ENCODE results near the gene SCNN1G. TPM values are rescaled to one million over a fixed set of nuclear protein-coding genes. Genes with fewer than 3 reads are reported as not detected.

The SCNN1G gene
- total RNA-seq, 2 donors from 2014 or later, result not detected

DNA sequence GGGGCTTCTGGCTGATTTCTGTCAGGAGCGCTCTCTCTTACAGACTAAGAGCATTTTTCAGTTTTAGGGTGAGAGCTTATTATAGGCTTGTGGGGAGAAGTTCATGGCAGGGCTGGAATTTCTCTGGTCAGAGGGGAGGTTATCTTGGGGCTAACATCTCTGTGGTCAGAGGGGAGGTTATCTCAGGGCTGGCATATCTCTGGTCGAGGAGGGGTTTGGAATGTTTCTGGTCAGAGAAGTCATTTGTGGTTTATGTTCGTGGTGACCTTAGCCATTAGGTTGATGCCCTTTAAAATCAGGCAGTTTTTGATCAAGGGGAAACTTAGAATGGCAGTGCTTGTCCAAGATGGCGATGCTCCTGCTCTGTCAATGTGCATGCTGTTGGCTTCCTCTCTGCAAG lies 22.5 kb upstream of the SCNN1G start:
- peaks cover 68% of the 10 kb centered on the region for H3K27me3 Mint-ChIP-seq

DNA sequence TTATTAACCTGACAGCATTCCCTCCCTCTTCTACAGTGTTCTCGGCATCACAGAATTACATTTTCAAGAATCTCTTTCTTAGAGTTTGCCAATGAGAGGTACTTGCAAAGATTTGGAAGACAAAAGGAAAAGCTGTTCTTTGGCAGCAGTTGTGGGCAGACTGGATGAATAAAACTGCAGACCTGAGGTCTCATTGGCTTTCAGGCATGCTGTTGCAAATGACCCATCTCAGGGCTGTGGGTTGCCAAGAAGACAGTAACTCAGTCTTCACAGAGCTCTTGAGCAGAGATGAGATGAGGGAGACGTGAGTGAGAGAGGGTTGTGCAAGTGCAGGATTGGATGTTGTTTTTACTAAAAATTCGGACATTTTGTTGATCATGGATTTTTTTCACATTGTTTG lies 22.0 kb upstream of the SCNN1G start:
- H3K4me3 Mint-ChIP-seq, result no peak overlapping the region
- H3K27ac Mint-ChIP-seq, result no peak overlapping the region
- ATAC-seq (no peak), DNase-seq (no peak)
- no peaks in the 10 kb centered on the region for H3K9me3 ChIP-seq (ENCODE audit: control insufficient read depth, low read length, poor library complexity, severe bottlenecking)
- peaks cover 68% of the 10 kb centered on the region for H3K27me3 Mint-ChIP-seq
- peaks cover 3% of the 10 kb centered on the region for H3K4me1 Mint-ChIP-seq
- peaks cover 2% of the 10 kb centered on the region for H3K36me3 Mint-ChIP-seq (ENCODE audit: low read depth)

More for the DNA sequence above, 22.5 kb upstream of the SCNN1G start:
- ATAC-seq (no peak), DNase-seq (no peak)
- Mint-ChIP-seq H3K4me3 (no peak overlapping the region), H3K36me3 (ENCODE audit: low read depth) (peaks cover 2% of the 10 kb centered on the region), H3K4me1 (peaks cover 3% of the 10 kb centered on the region), H3K27ac (no peak overlapping the region)
- no peaks in the 10 kb centered on the region for H3K9me3 ChIP-seq (ENCODE audit: control insufficient read depth, low read length, poor library complexity, severe bottlenecking)

DNA sequence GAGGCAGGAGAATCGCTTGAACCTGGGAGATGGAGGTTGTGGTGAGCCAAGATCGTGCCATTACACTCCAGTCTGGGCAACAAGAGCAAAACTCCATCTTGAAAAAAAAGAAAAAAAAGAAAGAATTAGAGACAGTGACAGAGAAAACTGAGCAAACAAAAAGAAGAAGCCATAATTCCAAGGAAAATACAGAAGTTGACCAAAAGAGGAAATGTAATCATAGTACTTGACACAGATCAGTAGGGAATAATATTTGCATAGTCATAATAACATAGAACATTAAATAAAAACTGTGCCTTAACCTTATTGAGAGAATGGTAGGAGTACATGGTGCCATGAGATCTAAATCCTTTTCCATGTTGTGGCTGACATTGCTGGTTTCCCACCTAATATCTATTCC lies 18.6 kb upstream of the SCNN1G start:
- no peak overlapping the region for H3K27ac Mint-ChIP-seq
- H3K9me3 ChIP-seq (ENCODE audit: control insufficient read depth, low read length, poor library complexity, severe bottlenecking), result no peaks in the 10 kb centered on the region
- no peak overlapping the region for H3K4me3 Mint-ChIP-seq
- no peaks in the 10 kb centered on the region for H3K4me1 Mint-ChIP-seq
- DNase-seq, result no peak
- no peak for ATAC-seq
- H3K36me3 Mint-ChIP-seq (ENCODE audit: low read depth), result peaks cover 2% of the 10 kb centered on the region
- H3K27me3 Mint-ChIP-seq, result peaks cover 65% of the 10 kb centered on the region

DNA sequence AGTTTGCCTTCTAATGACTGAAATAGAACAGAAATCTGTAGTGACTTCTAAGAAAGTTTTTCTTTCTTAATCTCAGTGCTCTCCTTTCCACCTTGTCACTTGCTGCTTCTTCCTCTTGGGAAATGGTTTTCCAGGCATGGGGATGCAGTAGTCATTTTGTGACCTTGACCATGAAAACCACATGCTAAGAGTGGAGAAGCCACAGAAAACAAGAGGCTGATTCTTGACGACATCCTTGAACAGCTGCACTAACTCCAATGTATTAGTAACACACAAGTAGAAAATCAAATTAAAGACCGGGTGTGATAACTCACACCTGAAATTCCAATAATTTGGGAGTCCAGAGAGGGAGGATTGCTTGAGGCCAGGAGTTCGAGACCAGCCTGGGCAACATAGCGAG lies 17.8 kb upstream of the SCNN1G start:
- ATAC-seq, result no peak
- Mint-ChIP-seq H3K27me3 (peaks cover 62% of the 10 kb centered on the region), H3K4me1 (no peaks in the 10 kb centered on the region), H3K27ac (no peak overlapping the region), H3K36me3 (ENCODE audit: low read depth) (peaks cover 2% of the 10 kb centered on the region), H3K4me3 (no peak overlapping the region)
- H3K9me3 ChIP-seq (ENCODE audit: control insufficient read depth, low read length, poor library complexity, severe bottlenecking), result no peaks in the 10 kb centered on the region
- no peak for DNase-seq

DNA sequence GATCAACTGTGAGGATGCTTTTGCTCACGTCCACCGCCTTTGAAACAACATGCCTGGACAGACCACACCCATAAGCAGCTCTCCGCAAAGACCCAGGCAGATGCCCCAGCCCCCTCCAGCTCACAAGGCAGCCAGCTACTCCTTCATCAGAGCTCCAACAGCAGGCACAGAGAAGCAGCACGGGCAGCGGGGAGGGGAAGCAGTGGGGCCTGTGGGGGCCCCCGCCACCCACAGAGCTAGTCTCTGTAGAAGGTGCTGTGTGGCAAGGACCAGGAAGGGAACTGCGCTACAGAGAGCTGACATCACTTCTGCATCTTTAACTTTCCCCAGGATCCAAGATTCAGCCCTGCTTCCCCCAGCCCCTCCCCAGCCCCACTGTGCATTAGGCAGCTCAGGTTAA lies 10.0 kb upstream of the SCNN1G start:
- no peaks in the 10 kb centered on the region for H3K9me3 ChIP-seq (ENCODE audit: control insufficient read depth, low read length, poor library complexity, severe bottlenecking)
- Mint-ChIP-seq H3K27ac (no peak overlapping the region), H3K4me3 (no peak overlapping the region), H3K27me3 (peaks cover 71% of the 10 kb centered on the region), H3K36me3 (ENCODE audit: low read depth) (peaks cover 2% of the 10 kb centered on the region), H3K4me1 (peaks cover 3% of the 10 kb centered on the region)
- ATAC-seq (no peak), DNase-seq (no peak)

DNA sequence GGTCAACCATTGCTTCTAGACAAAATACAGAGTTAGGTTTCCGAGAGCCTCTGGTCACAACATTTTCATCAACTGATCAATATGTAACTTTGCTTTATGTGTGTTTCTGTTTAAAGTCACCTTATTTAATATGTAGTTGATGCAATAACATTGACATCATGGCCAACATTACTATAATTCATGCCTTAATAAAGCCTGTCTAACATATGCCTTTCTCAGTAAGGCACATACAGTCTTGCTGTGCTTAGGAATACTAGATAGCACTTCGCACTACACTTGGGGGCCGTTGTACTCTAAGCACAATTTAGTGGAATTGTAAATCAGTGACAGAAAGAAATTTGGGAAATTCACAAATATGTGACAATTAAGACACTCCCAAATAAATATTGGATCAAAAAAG lies 9.6 kb upstream of the SCNN1G start:
- peaks cover 72% of the 10 kb centered on the region for H3K27me3 Mint-ChIP-seq
- H3K4me1 Mint-ChIP-seq, result peaks cover 3% of the 10 kb centered on the region
- peaks cover 2% of the 10 kb centered on the region for H3K36me3 Mint-ChIP-seq (ENCODE audit: low read depth)

DNA sequence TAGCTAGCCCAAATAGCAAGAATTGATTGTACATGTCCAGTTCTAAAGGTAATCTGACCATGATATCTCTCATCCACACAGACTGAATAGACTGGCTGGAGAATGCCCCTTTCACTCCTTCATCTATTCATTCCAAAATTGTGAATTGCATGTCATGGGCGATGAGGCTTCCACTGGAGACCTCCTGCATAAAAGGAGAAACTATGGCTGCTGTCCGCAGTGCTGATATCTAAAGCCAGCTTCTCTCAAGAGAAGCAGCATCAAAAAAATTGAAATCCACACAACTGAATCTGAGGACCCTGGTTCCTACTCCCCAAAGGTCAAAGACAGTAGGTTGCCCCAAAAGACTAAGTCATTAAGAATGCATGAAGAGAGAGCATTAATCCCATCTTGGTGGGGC lies 7.9 kb upstream of the SCNN1G start:
- H3K9me3 ChIP-seq (ENCODE audit: control insufficient read depth, low read length, poor library complexity, severe bottlenecking), result no peaks in the 10 kb centered on the region
- Mint-ChIP-seq H3K27ac (no peak overlapping the region), H3K36me3 (ENCODE audit: low read depth) (peaks cover 3% of the 10 kb centered on the region), H3K27me3 (peaks cover 82% of the 10 kb centered on the region), H3K4me3 (no peak overlapping the region), H3K4me1 (peaks cover 3% of the 10 kb centered on the region)
- ATAC-seq (no peak), DNase-seq (no peak)

More for the DNA sequence above, 9.6 kb upstream of the SCNN1G start:
- H3K9me3 ChIP-seq (ENCODE audit: control insufficient read depth, low read length, poor library complexity, severe bottlenecking), result no peaks in the 10 kb centered on the region
- no peak for ATAC-seq
- DNase-seq, result no peak
- Mint-ChIP-seq H3K4me3 (no peak overlapping the region), H3K27ac (no peak overlapping the region)

DNA sequence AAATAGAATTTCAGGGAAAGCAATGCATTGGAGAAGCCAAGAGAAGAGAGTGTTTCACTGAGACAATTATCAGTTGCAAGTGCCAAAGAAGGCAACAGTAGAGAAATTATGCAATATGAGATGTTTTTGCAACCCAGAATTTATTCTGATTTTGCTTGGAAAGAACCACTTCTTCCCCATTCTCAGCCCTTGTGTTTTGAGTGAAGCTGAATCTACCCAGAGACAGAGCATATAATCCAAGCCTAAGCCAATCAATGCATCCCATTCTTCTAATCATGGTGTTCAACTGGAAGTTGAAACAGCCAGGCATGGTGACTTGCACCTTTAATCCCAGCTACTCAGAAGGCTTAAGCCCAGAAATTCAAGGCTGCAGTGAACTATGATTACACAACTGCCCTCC lies 6.9 kb upstream of the SCNN1G start:
- DNase-seq, result no peak
- ATAC-seq, result no peak
- Mint-ChIP-seq H3K27ac (no peak overlapping the region), H3K4me3 (no peak overlapping the region), H3K36me3 (ENCODE audit: low read depth) (peaks cover 2% of the 10 kb centered on the region), H3K27me3 (peaks cover 76% of the 10 kb centered on the region), H3K4me1 (no peaks in the 10 kb centered on the region)
- H3K9me3 ChIP-seq (ENCODE audit: control insufficient read depth, low read length, poor library complexity, severe bottlenecking), result no peaks in the 10 kb centered on the region

DNA sequence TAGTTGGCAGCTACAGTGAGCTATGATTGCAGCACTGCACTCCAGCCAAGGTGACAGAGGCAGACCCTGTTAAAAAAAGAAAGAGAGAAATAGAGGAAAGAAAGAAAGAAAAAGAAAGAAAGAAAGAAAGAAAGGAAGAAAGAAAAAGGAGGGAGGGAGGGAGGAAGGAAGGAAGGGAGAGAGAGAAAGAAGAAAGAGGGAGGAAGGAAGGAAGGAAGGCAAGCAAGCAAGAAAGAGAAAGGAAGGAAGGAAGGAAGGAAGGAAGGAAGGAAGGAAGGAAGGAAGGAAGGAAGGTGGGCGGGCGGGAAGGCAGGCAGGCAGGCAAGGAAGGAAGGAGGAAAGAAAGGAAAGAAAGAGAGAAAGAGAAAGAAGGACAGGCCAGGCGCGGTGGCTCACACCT lies 1.0 kb upstream of the SCNN1G start:
- peak overlapping the region; percentile 52 for H3K4me3 Mint-ChIP-seq
- no peaks in the 10 kb centered on the region for H3K9me3 ChIP-seq (ENCODE audit: control insufficient read depth, low read length, poor library complexity, severe bottlenecking)
- DNase-seq, result no peak
- peaks cover 4% of the 10 kb centered on the region for H3K4me1 Mint-ChIP-seq
- peaks cover 72% of the 10 kb centered on the region for H3K27me3 Mint-ChIP-seq
- H3K27ac Mint-ChIP-seq, result no peak overlapping the region
- H3K36me3 Mint-ChIP-seq (ENCODE audit: low read depth), result peaks cover 8% of the 10 kb centered on the region
- no peak for ATAC-seq

DNA sequence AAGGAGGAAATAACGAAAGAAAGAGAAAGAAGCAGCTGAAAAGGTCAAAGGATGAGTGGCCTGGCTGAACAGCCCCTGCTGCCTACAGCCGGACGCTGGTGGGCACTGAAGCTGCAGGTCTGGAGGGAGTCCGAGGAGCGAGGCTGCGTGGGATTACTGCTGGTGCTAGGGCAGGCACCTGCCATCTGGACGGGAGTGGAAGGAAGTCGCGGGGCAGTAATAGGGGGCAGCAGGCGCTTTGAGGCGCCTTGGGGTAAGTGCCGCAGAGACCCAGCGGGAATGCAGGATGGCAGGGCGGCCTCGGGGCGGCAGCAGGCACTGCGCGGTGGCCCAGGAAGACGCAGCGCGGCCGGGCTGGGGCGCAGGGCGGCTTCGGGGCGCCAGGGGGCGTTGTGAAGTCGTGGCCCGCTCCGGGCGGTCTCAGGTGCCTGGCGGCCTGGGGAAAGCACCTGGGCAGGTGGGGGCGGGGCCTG lies 303 bp upstream of the SCNN1G start:
- no peaks in the 10 kb centered on the region for H3K9me3 ChIP-seq (ENCODE audit: control insufficient read depth, low read length, poor library complexity, severe bottlenecking)
- H3K4me1 Mint-ChIP-seq, result peaks cover 4% of the 10 kb centered on the region
- peaks cover 10% of the 10 kb centered on the region for H3K36me3 Mint-ChIP-seq (ENCODE audit: low read depth)
- ATAC-seq, result peak; percentile 99
- peak overlapping the region; percentile 71 for H3K4me3 Mint-ChIP-seq
- no peak overlapping the region for H3K27ac Mint-ChIP-seq
- H3K27me3 Mint-ChIP-seq, result peaks cover 69% of the 10 kb centered on the region
- peak; percentile 52 to 69 (median 65) for DNase-seq

DNA sequence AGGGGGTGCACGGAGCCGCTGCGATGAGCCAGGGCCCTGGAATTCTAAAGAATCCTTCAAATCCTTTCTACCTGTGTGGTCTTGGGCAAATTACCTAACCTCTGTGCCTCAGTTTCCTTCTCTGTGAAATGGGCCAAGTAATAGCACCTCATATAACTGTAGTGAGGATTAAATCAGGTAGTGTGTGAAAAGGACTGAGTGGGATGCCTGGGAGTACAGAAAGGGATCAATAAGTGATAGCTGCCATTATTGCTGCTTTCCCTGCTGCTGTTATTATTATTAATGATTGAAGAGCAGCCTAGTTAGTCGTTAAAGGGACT lies 958 bp downstream of the SCNN1G start:
- no peak for ATAC-seq
- no peaks in the 10 kb centered on the region for H3K9me3 ChIP-seq (ENCODE audit: control insufficient read depth, low read length, poor library complexity, severe bottlenecking)
- H3K4me3 Mint-ChIP-seq, result no peak overlapping the region
- H3K4me1 Mint-ChIP-seq, result peaks cover 7% of the 10 kb centered on the region
- no peak for DNase-seq
- peaks cover 71% of the 10 kb centered on the region for H3K27me3 Mint-ChIP-seq
- no peak overlapping the region for H3K27ac Mint-ChIP-seq
- peaks cover 10% of the 10 kb centered on the region for H3K36me3 Mint-ChIP-seq (ENCODE audit: low read depth)

DNA sequence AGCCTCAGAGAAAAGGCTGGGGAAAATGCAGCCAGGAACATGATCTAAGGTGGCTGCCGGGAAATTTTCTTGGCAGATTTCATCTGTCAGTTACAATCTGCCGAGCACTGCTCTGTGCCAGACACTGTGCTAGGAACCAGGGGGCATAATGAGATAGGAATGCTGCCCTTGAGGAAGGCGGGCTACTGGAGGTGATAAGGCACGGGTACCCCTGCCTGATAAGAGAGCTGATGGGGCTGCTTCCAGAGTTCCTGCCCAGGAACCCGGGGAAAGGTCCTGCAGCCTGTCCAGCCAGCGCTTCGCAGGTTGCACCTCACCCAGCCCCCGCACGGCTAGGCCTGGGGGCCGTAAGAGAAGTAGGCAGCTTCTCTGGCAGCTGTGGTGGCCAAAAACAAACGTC lies 3.1 kb downstream of the SCNN1G start:
- no peaks in the 10 kb centered on the region for H3K9me3 ChIP-seq (ENCODE audit: control insufficient read depth, low read length, poor library complexity, severe bottlenecking)
- ATAC-seq (no peak), DNase-seq (no peak)
- H3K27ac Mint-ChIP-seq, result peak overlapping the region; percentile 4
- peaks cover 8% of the 10 kb centered on the region for H3K36me3 Mint-ChIP-seq (ENCODE audit: low read depth)
- H3K27me3 Mint-ChIP-seq, result peaks cover 68% of the 10 kb centered on the region
- H3K4me1 Mint-ChIP-seq, result peaks cover 7% of the 10 kb centered on the region
- no peak overlapping the region for H3K4me3 Mint-ChIP-seq

DNA sequence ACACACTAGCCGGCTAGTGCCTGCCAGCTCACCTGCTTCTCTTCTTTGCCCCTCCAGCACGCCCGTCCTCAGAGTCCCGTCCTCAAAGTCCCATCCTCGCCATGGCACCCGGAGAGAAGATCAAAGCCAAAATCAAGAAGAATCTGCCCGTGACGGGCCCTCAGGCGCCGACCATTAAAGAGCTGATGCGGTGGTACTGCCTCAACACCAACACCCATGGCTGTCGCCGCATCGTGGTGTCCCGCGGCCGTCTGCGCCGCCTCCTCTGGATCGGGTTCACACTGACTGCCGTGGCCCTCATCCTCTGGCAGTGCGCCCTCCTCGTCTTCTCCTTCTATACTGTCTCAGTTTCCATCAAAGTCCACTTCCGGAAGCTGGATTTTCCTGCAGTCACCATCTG lies 3.6 kb downstream of the SCNN1G start:
- Mint-ChIP-seq H3K36me3 (ENCODE audit: low read depth) (peaks cover 8% of the 10 kb centered on the region), H3K4me3 (no peak overlapping the region), H3K27me3 (peaks cover 71% of the 10 kb centered on the region)

DNA sequence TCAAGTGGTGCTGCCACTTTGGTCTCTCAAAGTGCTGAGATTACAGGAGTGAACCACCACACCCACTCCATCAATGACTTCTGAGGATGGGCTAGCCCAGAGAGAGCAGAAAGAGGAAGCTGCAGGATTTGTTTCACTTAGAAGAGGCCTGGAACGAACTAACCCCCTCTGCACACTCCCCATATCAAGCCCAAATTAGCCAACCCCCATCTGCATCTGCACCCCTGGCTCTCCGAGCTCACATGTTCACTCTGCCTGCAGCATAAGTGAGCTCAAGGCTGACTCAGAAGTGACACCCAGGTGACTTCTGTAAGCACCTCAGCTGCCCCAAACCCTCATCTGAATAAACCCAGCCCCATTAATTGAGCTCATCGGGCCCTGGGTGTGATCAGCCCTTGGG lies 4.8 kb downstream of the SCNN1G start:
- no peak overlapping the region for H3K4me3 Mint-ChIP-seq
- no peak overlapping the region for H3K27ac Mint-ChIP-seq
- ATAC-seq (no peak), DNase-seq (no peak)
- H3K9me3 ChIP-seq (ENCODE audit: control insufficient read depth, low read length, poor library complexity, severe bottlenecking), result no peaks in the 10 kb centered on the region
- H3K27me3 Mint-ChIP-seq, result peaks cover 74% of the 10 kb centered on the region
- H3K4me1 Mint-ChIP-seq, result peaks cover 2% of the 10 kb centered on the region
- H3K36me3 Mint-ChIP-seq (ENCODE audit: low read depth), result peaks cover 4% of the 10 kb centered on the region

More for the DNA sequence above, 3.6 kb downstream of the SCNN1G start:
- Mint-ChIP-seq H3K4me1 (peaks cover 7% of the 10 kb centered on the region), H3K27ac (no peak overlapping the region)
- ATAC-seq (no peak), DNase-seq (no peak)
- no peaks in the 10 kb centered on the region for H3K9me3 ChIP-seq (ENCODE audit: control insufficient read depth, low read length, poor library complexity, severe bottlenecking)
